ENCODE measurements around the gene FCGR1A. TPM values are rescaled to one million over a fixed set of nuclear protein-coding genes. Genes with fewer than 3 reads are reported as not detected.
A peak's percentile ranks its signal among the peaks of the same experiment; 100 is the strongest.
"Not testable (repeated sequence)": the region's sequence is repeated elsewhere in the genome, so short reads cannot be mapped to it uniquely, and the experiment has no call there.

FCGR1A gene
- polyA plus RNA-seq, 1 experiment, result not detected

DNA sequence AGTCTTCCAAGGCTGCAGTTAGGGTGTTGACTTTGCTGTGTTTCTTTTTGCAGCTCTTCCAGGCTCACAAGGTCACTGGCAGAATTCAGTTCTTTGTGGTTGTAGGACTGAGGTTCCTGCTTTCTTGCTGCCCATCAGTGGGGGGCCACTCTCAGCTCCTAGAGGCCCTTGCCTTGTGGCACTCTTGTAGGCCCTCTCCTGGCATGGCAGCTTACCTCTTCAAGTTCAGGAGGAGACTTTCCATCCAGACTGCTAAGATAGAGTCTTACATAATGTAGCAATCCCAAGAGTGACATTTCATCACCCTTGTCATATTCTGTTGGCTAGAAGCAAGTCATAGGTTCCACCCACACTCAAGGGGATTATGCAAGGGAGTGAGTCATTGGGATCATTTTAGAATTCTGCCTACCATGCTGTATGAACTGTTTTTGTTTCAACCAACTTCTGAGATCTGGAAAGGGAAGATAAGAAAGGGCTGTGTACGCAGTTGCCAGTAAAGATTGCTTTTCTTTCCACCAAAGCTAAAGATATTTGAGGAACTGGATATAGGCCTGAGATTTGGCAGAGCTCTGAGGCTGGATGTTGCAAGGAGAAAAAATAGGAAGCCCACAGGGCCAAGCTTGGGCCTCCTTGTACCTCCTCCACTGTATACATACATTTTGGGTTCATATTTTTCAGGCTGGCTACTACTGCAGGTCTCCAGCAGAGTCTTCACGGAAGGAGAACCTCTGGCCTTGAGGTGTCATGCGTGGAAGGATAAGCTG is 5.4 kb downstream of the FCGR1A start:
- H3K27me3 ChIP-seq (ENCODE audit: control insufficient read depth, insufficient read depth, low read length); DNase-seq (ENCODE audit: low read depth); H3K4me3 ChIP-seq (ENCODE audit: low read depth, low read length); CTCF ChIA-PET; H3K36me3 ChIP-seq (ENCODE audit: control insufficient read depth, insufficient read depth, low read length); POLR2A ChIA-PET: not testable (repeated sequence)

DNA sequence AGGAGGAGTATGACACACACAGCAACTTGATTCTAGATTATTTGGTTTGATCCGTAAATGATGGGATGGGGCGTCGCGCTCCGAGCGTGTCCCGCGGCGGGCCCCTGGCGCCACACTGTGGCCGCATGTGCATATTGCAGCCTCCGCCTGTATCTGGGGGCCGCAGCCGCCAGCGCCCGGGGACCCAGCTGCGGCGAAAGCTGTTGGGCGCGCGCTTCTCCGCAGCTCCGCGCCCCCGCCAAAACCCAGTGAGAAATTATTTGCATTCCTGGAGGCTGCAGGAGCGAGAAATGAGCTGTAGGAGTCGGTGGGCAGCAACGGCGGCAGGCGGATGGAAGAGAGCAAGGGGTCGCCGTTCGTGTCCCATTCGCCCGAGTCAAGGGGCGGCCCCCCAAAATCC is 10.0 kb downstream of the FCGR1A start:
- H3K4me3 ChIP-seq (ENCODE audit: low read depth, low read length), result peak overlapping the region; percentile 36
- CTCF ChIA-PET; H3K27me3 ChIP-seq (ENCODE audit: control insufficient read depth, insufficient read depth, low read length); DNase-seq (ENCODE audit: low read depth); POLR2A ChIA-PET; H3K36me3 ChIP-seq (ENCODE audit: control insufficient read depth, insufficient read depth, low read length): not testable (repeated sequence)
- TF ChIP-seq, protein P1, sequence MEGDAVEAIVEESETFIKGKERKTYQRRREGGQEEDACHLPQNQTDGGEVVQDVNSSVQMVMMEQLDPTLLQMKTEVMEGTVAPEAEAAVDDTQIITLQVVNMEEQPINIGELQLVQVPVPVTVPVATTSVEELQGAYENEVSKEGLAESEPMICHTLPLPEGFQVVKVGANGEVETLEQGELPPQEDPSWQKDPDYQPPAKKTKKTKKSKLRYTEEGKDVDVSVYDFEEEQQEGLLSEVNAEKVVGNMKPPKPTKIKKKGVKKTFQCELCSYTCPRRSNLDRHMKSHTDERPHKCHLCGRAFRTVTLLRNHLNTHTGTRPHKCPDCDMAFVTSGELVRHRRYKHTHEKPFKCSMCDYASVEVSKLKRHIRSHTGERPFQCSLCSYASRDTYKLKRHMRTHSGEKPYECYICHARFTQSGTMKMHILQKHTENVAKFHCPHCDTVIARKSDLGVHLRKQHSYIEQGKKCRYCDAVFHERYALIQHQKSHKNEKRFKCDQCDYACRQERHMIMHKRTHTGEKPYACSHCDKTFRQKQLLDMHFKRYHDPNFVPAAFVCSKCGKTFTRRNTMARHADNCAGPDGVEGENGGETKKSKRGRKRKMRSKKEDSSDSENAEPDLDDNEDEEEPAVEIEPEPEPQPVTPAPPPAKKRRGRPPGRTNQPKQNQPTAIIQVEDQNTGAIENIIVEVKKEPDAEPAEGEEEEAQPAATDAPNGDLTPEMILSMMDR (IDR thresholded peaks at IDR 0.05; ENCODE audit: insufficient read depth, low read depth, low read length), result peak; percentile 29

DNA sequence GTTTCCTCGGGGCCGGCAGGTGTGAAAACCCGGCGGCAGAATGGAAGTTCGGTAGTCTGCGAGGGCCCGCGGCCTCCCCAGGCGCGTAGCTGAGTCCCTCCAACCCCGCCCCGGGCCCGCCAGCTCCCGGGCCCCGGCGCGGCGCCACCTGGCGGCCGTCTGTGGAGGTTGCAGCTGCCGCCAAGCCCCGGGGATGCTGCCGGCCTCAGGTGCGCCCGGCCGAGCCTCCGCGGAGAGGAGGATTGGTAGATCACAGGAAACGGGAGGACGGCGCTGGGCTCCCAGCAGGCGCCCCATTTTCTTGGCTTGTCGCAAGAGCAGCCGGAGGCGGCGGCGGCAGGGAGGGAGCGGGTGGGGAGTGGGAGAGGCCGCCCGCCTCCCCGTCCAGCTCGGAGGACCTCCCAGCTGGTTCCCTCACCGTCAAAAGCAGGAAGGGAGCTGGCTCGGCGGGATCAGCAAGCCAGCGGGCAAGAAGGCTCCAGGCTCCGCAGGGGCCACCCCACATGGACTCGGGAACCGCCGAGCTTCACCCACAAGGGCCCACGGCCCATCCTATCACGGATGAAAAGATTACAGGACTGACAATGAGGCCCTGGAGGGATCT is 10.5 kb downstream of the FCGR1A start:
- CTCF ChIA-PET; H3K27me3 ChIP-seq (ENCODE audit: control insufficient read depth, insufficient read depth, low read length); DNase-seq (ENCODE audit: low read depth); H3K36me3 ChIP-seq (ENCODE audit: control insufficient read depth, insufficient read depth, low read length); POLR2A ChIA-PET: not testable (repeated sequence)
- H3K4me3 ChIP-seq (ENCODE audit: low read depth, low read length), result peak overlapping the region; percentile 36

DNA sequence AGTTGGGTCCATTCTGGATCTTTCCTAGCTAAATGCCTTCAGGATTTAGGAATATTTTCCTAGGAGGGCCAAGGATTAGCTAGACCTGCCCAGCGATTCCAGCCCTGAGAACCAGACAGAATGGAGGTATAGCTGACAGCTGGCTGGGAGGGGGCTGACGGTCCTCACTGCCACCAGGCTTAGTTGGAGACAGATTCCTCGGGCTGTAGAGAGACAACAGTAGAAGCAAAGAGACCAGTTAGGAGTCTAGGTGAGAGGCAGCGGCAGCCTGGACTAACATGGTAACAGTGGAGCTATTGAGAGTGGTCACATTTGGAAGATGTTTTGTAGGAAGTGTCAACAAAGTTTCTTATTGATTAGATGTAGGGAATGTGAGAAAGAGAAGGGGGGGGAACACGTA is 11.4 kb downstream of the FCGR1A start:
- DNase-seq (ENCODE audit: low read depth); H3K36me3 ChIP-seq (ENCODE audit: control insufficient read depth, insufficient read depth, low read length); H3K27me3 ChIP-seq (ENCODE audit: control insufficient read depth, insufficient read depth, low read length); CTCF ChIA-PET; POLR2A ChIA-PET; H3K4me3 ChIP-seq (ENCODE audit: low read depth, low read length): not testable (repeated sequence)

DNA sequence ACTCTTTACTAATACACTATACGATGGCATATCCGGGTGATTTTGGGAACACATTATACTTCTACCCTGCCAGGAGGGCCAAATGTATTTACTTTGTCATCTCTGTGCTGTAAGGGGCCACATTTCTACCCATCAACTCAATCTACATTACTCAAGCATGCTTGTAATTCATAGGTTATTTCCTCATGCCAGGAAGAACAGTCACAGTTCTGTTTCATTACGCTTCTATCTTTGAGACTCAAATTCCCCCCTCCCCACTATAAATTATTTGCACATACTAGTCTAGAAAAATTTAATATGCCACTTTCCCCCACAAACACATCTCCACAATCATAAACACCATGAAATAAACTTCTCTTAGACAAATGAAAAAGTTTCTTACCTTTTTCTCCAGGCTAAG is 19.1 kb downstream of the FCGR1A start:
- H3K4me3 ChIP-seq (ENCODE audit: low read depth, low read length); CTCF ChIA-PET; H3K27me3 ChIP-seq (ENCODE audit: control insufficient read depth, insufficient read depth, low read length); H3K36me3 ChIP-seq (ENCODE audit: control insufficient read depth, insufficient read depth, low read length); DNase-seq (ENCODE audit: low read depth); POLR2A ChIA-PET: not testable (repeated sequence)

DNA sequence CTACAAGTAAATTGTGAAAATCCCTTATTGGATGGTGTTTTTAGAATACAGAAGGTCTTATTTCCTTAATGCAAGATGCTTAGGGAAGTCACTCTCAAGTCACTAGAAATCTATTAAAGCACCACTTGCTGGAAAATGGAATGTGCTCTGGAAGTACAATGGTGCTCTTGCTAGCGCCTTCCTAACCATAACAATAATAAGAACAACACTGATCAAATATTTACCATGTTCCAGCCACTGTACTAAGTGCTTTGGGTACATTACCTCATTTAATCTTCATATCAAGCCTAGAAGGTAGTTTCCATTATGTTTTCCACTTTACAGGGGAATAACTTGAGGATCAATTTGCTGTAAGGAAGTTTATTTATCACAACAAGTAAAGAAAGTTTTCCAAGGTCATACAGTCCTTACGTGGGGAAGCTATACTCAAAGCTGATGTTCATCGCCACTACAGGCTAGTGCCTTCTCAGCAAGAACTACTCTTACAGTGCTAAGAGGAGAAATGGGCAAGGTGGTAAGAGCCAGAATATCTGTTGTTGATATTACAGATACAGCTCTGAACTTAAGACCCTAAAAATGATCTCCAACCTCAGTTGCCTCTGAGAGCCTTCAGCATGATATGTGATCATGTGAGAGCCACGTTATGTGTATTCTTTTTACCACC is 22.1 kb downstream of the FCGR1A start:
- H3K4me3 ChIP-seq (ENCODE audit: low read depth, low read length); CTCF ChIA-PET; H3K27me3 ChIP-seq (ENCODE audit: control insufficient read depth, insufficient read depth, low read length); DNase-seq (ENCODE audit: low read depth); POLR2A ChIA-PET; H3K36me3 ChIP-seq (ENCODE audit: control insufficient read depth, insufficient read depth, low read length): not testable (repeated sequence)

DNA sequence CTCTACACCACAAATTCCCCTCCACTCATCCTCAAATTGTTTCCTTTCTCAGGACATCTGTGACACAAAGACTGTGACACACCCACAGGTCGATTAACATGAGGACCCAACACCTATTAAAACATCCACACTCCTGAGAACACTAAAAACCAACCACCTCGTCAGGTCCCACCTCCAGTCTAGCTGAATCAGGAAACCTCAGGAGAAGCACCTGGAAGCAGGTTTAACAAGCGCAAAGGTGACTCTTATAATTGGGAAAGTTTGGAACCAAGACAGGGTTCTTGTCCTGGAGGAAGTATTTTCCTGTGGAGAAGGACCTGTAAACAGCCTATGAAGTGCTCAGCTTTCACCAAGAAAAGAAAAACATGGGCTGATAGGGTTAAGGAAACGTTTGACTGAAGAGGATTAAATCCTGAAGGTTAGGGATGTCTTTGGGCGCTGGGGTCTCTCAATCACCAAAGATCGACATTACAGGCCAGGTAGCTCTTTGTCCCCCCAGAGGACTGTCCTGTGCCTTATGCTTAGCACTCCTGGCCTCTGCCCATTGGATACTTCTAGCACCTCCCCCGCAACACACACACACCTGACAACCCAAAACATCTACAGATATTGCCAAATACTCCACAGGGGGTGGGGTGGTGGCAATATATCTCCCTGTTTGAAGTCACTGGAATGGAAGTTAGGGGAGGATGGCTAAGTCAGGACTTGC is 28.4 kb downstream of the FCGR1A start:
- CTCF ChIA-PET; H3K4me3 ChIP-seq (ENCODE audit: low read depth, low read length); POLR2A ChIA-PET; DNase-seq (ENCODE audit: low read depth); H3K27me3 ChIP-seq (ENCODE audit: control insufficient read depth, insufficient read depth, low read length); H3K36me3 ChIP-seq (ENCODE audit: control insufficient read depth, insufficient read depth, low read length): not testable (repeated sequence)

DNA sequence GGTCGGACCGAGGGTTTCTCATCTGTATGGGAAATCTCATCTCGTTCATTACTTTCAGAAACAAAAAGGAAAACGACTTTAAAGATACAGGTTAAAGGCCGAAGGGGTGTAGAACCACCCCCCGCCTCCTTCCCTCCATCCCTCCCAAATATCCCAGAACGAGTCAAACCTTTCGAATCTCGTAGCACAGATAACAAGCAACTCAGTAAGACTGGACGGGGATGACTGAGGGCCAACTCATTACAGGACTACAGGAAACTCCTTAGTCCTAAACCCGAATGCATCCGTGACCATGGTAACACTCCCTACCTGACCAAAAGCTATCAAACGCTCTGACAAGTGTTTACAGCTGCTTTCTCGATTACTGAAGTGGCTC is 29.0 kb downstream of the FCGR1A start:
- DNase-seq (ENCODE audit: low read depth); H3K27me3 ChIP-seq (ENCODE audit: control insufficient read depth, insufficient read depth, low read length); POLR2A ChIA-PET; CTCF ChIA-PET; H3K36me3 ChIP-seq (ENCODE audit: control insufficient read depth, insufficient read depth, low read length): not testable (repeated sequence)
- peak overlapping the region; percentile 38 for H3K4me3 ChIP-seq (ENCODE audit: low read depth, low read length)

DNA sequence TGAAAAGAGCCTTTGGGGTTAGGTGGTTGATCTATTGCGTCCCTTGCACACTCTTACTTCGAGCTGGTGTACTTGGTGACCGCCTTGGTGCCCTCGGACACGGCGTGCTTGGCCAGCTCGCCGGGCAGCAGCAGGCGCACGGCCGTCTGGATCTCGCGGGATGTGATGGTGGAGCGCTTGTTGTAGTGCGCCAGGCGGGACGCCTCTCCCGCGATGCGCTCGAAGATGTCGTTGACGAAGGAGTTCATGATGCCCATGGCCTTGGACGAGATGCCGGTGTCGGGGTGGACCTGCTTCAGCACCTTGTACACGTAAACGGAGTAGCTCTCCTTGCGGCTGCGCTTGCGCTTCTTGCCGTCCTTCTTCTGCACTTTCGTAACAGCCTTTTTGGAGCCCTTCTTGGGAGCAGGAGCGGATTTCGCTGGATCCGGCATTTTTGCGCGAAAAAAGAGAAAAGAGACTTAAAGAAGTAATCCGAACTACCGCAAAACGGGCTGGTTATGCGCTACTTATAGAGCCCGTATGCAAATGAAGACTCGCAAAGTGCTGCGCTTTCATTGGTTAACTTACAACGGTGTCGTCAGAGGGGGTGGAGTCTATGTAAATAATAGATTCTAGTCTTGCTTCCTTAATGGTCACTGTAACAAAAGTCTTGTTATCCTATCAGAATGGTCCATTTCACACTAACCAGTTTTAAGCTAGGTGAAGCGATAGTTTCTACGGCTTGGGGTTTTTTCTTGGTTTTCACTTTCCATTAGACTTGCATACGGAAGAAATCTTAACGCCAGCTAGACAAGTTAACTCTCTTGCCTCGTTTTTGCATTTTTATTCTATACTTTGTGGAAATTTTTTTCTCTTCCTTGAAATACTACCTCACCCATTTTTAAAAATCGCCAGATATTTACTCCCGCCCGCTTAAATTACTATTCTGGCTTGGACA is 29.7 kb downstream of the FCGR1A start:
- peak; percentile 82 for DNase-seq (ENCODE audit: low read depth)
- CTCF ChIA-PET; H3K36me3 ChIP-seq (ENCODE audit: control insufficient read depth, insufficient read depth, low read length); H3K27me3 ChIP-seq (ENCODE audit: control insufficient read depth, insufficient read depth, low read length): not testable (repeated sequence)
- POLR2A ChIA-PET, result interaction anchor here (0.6 kb wide), 1 partner anchor 167 kb away, joined by 4 read pairs; no protein-coding TSS in a partner anchor
- peak overlapping the region; percentile 42 for H3K4me3 ChIP-seq (ENCODE audit: low read depth, low read length)

DNA sequence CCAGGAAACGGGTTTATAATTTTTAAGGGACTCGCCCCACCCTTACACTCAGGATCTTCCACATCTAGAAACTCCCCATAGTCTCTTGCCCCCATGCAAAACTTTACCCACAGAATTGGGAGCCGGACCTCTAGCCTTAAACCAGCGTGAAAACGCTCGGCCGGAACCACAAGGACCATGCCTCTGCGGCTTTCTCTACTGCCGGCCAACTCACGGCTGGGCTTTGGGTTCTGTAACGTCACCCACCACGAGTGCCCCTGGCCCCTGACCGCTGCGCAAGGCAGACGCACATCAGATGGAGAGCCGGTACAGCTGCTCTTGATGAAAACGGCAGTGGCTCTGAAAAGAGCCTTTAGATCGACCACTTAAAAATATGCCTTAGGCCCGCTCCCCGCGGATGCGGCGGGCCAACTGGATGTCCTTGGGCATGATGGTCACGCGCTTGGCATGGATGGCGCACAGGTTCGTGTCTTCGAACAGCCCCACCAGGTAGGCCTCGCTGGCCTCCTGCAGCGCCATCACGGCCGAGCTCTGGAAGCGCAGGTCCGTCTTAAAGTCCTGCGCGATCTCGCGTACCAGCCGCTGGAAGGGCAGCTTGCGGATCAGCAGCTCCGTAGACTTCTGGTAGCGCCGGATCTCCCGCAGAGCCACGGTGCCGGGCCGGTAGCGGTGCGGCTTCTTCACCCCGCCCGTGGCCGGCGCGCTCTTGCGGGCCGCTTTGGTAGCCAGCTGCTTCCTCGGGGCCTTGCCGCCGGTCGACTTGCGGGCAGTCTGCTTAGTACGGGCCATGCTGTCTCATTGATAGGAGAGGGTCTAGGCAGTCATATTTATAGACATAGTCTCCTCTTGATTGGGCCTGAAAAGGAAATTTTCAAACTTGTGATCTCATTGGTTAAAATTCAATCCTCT is 30.7 kb downstream of the FCGR1A start:
- not testable (repeated sequence) for H3K27me3 ChIP-seq (ENCODE audit: control insufficient read depth, insufficient read depth, low read length); H3K36me3 ChIP-seq (ENCODE audit: control insufficient read depth, insufficient read depth, low read length)
- CTCF ChIA-PET, result interaction anchor here (0.6 kb wide), 1 partner anchor 75 kb away, joined by 3 read pairs; no protein-coding TSS in a partner anchor
- POLR2A ChIA-PET, result interaction anchor here (0.6 kb wide), 1 partner anchor 166 kb away, joined by 4 read pairs; no protein-coding TSS in a partner anchor
- peak overlapping the region; percentile 36 for H3K4me3 ChIP-seq (ENCODE audit: low read depth, low read length)
- DNase-seq (ENCODE audit: low read depth), result peak; percentile 25

Measured in BJ (cell line).